WTC11 (cell line): Measurements from ENCODE around the gene ITSN1. TPM values are rescaled to one million over a fixed set of nuclear protein-coding genes. Genes with fewer than 3 reads are reported as not detected.

Experiments used
- ATAC-seq: fragments of 200-7000 bp; cut with Tn5 transposase; 2 replicates; pipeline ENCODE4 v1.10.0; 2021; ENCODE audit warnings: mild to moderate bottlenecking, moderate library complexity
- CTCF ChIA-PET: fragments of 300-600 bp; sonication (Branson Sonifier 250); formaldehyde crosslinking; loops from one replicate; lab custom pipeline; 2021; ENCODE audit warnings: antibody characterized with exemption; lab: Charles Lee
- POLR2A ChIA-PET: fragments of 350-600 bp; sonication (Branson Sonifier 250); formaldehyde crosslinking; loops from one replicate; lab custom pipeline; 2021; ENCODE audit warnings: antibody characterized with exemption; lab: Charles Lee
- DNase-seq: peaks from one replicate; pipeline ENCODE4 v3.0.0; 2021; ENCODE audit warnings: low spot score
- H3K27ac Mint-ChIP-seq: 2 replicates; pipeline ENCODE4 v1.8.0; 2021; ENCODE audit warnings: mixed read lengths
- H3K27me3 Mint-ChIP-seq: 2 replicates; pipeline ENCODE4 v1.8.0; 2021; ENCODE audit warnings: low read depth, mild to moderate bottlenecking, moderate library complexity, mixed read lengths
- H3K36me3 Mint-ChIP-seq: 2 replicates; pipeline ENCODE4 v1.8.0; 2021; ENCODE audit warnings: mixed read lengths
- H3K4me1 Mint-ChIP-seq: 2 replicates; pipeline ENCODE4 v1.8.0; 2022; ENCODE audit warnings: mixed read lengths
- H3K4me3 Mint-ChIP-seq: 2 replicates; pipeline ENCODE4 v1.8.0; 2021; ENCODE audit warnings: mild to moderate bottlenecking, moderate library complexity, mixed read lengths
- H3K9me3 Mint-ChIP-seq: 2 replicates; pipeline ENCODE4 v1.8.0; 2021; ENCODE audit warnings: mixed read lengths
- CREB1 ChIP-seq: sonication (generic); formaldehyde crosslinking; IDR thresholded peaks from 2 replicates; pipeline ENCODE4 v1.8.0; 2023; ENCODE audit warnings: mild to moderate bottlenecking, missing genetic modification reagents
- ELF4 ChIP-seq: sonication (generic); formaldehyde crosslinking; IDR thresholded peaks from 2 replicates; pipeline ENCODE4 v1.8.1; 2022; ENCODE audit warnings: low read depth, mild to moderate bottlenecking, moderate library complexity, missing genetic modification reagents
- ETV6 ChIP-seq: sonication (generic); formaldehyde crosslinking; IDR thresholded peaks from 2 replicates; pipeline ENCODE4 v1.8.1; 2022; ENCODE audit warnings: mild to moderate bottlenecking, missing genetic modification reagents
- FOXP1 ChIP-seq: sonication (generic); formaldehyde crosslinking; IDR thresholded peaks from 2 replicates; pipeline ENCODE4 v1.8.0; 2022; ENCODE audit warnings: missing genetic modification reagents, mild to moderate bottlenecking, moderate library complexity, borderline replicate concordance
- GABPB1 ChIP-seq: sonication (generic); formaldehyde crosslinking; IDR thresholded peaks from 2 replicates; pipeline ENCODE4 v1.8.1; 2023; ENCODE audit warnings: mild to moderate bottlenecking, missing genetic modification reagents
- NR1H2 ChIP-seq: sonication (generic); formaldehyde crosslinking; IDR thresholded peaks from 2 replicates; pipeline ENCODE4 v1.9.0; 2021; ENCODE audit warnings: mild to moderate bottlenecking, moderate library complexity, missing genetic modification reagents
- RORB ChIP-seq: fragments of 250-450 bp; sonication (Bioruptor Pico); IDR thresholded peaks from 2 replicates; pipeline ENCODE4 v1.9.0; 2021; ENCODE audit warnings: mild to moderate bottlenecking
- SMAD3 ChIP-seq: sonication (generic); formaldehyde crosslinking; IDR thresholded peaks from 2 replicates; pipeline ENCODE4 v1.8.0; 2022; ENCODE audit warnings: missing genetic modification reagents, mild to moderate bottlenecking, borderline replicate concordance
- SOX15 ChIP-seq: fragments of 250-450 bp; sonication (Bioruptor Pico); IDR thresholded peaks from 2 replicates; pipeline ENCODE4 v1.9.0; 2021; ENCODE audit warnings: mild to moderate bottlenecking
- TEAD1 ChIP-seq: sonication (generic); formaldehyde crosslinking; IDR thresholded peaks from 2 replicates; pipeline ENCODE4 v1.8.0; 2022; ENCODE audit warnings: mild to moderate bottlenecking, missing genetic modification reagents
- ZNF219 ChIP-seq: sonication (generic); formaldehyde crosslinking; IDR thresholded peaks from 2 replicates; pipeline ENCODE4 v1.8.0; 2023; ENCODE audit warnings: missing genetic modification reagents, mild to moderate bottlenecking, borderline replicate concordance
- ZNF263 ChIP-seq: sonication (generic); formaldehyde crosslinking; IDR thresholded peaks from 2 replicates; pipeline ENCODE4 v1.8.1; 2022; ENCODE audit warnings: low read depth, mild to moderate bottlenecking, moderate library complexity, missing genetic modification reagents
- total RNA-seq: library from RNA; stranded (reverse); gene quantifications from 3 replicates; pipeline ENCODE4 v1.2.3, GENCODE V29; 2021
- TF ChIP-seq, protein P1 (sequence below): sonication (generic); formaldehyde crosslinking; IDR thresholded peaks from 2 replicates; pipeline ENCODE4 v1.8.1; 2022; ENCODE audit warnings: mild to moderate bottlenecking, moderate library complexity, missing genetic modification reagents
- TF ChIP-seq, protein P2 (sequence below): sonication (generic); formaldehyde crosslinking; IDR thresholded peaks from 2 replicates; pipeline ENCODE4 v1.8.1; 2023; ENCODE audit warnings: mild to moderate bottlenecking, missing genetic modification reagents
- TF ChIP-seq, protein P3 (sequence below): fragments of 250-450 bp; sonication (Bioruptor Pico); IDR thresholded peaks from 2 replicates; pipeline ENCODE4 v1.8.0; 2021; ENCODE audit warnings: mild to moderate bottlenecking
- TF ChIP-seq, protein P4 (sequence below): fragments of 200-600 bp; IDR thresholded peaks from 2 replicates; pipeline ENCODE4 v1.8.0; 2022; ENCODE audit warnings: antibody characterized with exemption
- TF ChIP-seq, protein P5 (sequence below): sonication (generic); formaldehyde crosslinking; IDR thresholded peaks from 2 replicates; pipeline ENCODE4 v1.8.0; 2023; ENCODE audit warnings: mild to moderate bottlenecking, missing genetic modification reagents
- TF ChIP-seq, protein P6 (sequence below): fragments of 250-450 bp; sonication (Bioruptor Pico); IDR thresholded peaks from 2 replicates; pipeline ENCODE4 v1.9.0; 2021; ENCODE audit warnings: moderate library complexity, mild to moderate bottlenecking, inconsistent platforms, borderline replicate concordance
- TF ChIP-seq, protein P7 (sequence below): sonication (generic); formaldehyde crosslinking; IDR thresholded peaks from 2 replicates; pipeline ENCODE4 v1.8.0; 2022; ENCODE audit warnings: mild to moderate bottlenecking, missing genetic modification reagents

The ITSN1 gene
- total RNA-seq, 1 experiment from 2014 or later, result 69.6 TPM

DNA sequence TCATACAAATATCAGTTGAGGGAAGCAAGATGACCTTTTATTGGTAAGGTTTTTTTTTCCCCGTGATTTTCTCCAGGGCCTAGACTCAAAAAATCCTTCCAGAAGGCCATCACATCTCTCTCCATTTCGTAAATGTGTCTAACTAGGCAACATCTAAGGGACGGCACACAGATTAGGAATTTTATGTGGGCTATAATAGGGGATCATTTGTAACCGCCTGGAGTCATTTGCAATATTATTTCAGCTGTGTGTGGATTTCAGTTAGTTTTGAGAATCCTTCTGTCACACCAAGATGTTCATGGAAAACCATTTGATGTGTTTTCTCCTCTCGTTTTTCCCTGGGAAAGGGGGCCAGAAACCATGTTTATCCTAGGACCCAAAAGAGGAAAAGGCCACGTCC lies 210.2 kb downstream of the ITSN1 start:
- Mint-ChIP-seq H3K27ac (no peak overlapping the region), H3K9me3 (no peaks in the 10 kb centered on the region), H3K4me3 (no peak overlapping the region), H3K36me3 (no peaks in the 10 kb centered on the region), H3K27me3 (no peaks in the 10 kb centered on the region), H3K4me1 (peaks cover 5% of the 10 kb centered on the region; the same call in 1 of the 2 replicates)
- DNase-seq, result no peak
- ChIA-PET CTCF (no interaction called here), POLR2A (no interaction called here)
- TF ChIP-seq NR1H2 (CRISPR knock-in tag), result no peak
- no peak for ATAC-seq

DNA sequence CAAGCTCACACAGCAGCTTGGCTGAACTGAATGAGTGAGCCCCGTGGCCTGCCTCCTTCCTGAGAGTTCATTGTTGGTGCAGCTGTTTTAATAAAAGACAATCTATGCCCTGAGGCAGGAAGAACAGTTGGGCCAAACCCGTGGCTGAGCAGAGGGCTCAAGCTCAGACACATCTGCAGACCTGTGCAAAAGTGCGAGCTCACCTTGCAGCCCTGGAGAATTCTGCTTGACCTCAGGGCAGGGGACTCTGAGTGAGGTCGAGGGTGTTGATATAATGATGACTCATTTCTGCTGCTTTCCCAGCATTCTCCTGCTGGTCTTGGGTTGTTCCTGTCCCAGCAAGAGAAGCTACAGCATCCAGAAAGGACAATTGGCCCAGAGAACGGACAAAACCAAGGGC lies 212.3 kb downstream of the ITSN1 start:
- ChIA-PET CTCF (interaction anchor here (0.7 to 2.2 kb wide), 5 partner anchors 10 to 249 kb away, joined by 3 to 9 read pairs (median 4); no protein-coding TSS in a partner anchor), POLR2A (no interaction called here)
- peaks cover 19% of the 10 kb centered on the region for H3K4me1 Mint-ChIP-seq
- no peaks in the 10 kb centered on the region for H3K9me3 Mint-ChIP-seq
- H3K36me3 Mint-ChIP-seq, result no peaks in the 10 kb centered on the region
- H3K27me3 Mint-ChIP-seq, result no peaks in the 10 kb centered on the region
- no peak overlapping the region for H3K4me3 Mint-ChIP-seq
- DNase-seq, result no peak
- no peak for ATAC-seq
- TF ChIP-seq TEAD1 (no peak), GABPB1 (no peak), ETV6 (CRISPR knock-in tag) (no peak), SOX15 (no peak), ZNF263 (CRISPR knock-in tag) (no peak), ELF4 (no peak), ZNF219 (no peak), RORB (CRISPR knock-in tag) (no peak)
- TF ChIP-seq, protein P1, sequence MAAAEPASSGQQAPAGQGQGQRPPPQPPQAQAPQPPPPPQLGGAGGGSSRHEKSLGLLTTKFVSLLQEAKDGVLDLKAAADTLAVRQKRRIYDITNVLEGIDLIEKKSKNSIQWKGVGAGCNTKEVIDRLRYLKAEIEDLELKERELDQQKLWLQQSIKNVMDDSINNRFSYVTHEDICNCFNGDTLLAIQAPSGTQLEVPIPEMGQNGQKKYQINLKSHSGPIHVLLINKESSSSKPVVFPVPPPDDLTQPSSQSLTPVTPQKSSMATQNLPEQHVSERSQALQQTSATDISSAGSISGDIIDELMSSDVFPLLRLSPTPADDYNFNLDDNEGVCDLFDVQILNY, result no peak
- TF ChIP-seq, protein P2, sequence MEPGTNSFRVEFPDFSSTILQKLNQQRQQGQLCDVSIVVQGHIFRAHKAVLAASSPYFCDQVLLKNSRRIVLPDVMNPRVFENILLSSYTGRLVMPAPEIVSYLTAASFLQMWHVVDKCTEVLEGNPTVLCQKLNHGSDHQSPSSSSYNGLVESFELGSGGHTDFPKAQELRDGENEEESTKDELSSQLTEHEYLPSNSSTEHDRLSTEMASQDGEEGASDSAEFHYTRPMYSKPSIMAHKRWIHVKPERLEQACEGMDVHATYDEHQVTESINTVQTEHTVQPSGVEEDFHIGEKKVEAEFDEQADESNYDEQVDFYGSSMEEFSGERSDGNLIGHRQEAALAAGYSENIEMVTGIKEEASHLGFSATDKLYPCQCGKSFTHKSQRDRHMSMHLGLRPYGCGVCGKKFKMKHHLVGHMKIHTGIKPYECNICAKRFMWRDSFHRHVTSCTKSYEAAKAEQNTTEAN (CRISPR knock-in tag), result no peak
- TF ChIP-seq, protein P3, sequence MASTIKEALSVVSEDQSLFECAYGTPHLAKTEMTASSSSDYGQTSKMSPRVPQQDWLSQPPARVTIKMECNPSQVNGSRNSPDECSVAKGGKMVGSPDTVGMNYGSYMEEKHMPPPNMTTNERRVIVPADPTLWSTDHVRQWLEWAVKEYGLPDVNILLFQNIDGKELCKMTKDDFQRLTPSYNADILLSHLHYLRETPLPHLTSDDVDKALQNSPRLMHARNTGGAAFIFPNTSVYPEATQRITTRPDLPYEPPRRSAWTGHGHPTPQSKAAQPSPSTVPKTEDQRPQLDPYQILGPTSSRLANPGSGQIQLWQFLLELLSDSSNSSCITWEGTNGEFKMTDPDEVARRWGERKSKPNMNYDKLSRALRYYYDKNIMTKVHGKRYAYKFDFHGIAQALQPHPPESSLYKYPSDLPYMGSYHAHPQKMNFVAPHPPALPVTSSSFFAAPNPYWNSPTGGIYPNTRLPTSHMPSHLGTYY, result no peak
- H3K27ac Mint-ChIP-seq, result no peak overlapping the region

DNA sequence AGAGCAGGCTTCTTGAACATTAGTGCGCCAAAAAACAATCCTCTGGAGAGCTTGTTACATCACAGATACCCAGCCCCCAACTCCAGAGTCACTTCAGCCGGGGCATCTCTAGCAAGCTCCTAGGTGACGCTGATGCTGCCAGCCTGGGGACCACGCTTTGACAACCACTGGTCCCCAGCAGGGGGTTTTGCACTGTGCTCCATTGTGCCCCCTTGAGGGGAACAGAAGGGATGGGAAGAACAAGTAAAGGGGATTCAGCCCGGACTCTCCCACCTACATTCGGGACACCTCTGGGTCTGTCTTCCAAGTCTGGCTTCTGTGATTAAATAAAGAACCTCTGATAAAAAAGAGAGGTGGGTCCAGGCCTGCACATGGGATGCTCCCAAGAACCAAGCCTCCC lies 212.9 kb downstream of the ITSN1 start:
- no peak overlapping the region for H3K4me3 Mint-ChIP-seq
- TF ChIP-seq, protein P4, sequence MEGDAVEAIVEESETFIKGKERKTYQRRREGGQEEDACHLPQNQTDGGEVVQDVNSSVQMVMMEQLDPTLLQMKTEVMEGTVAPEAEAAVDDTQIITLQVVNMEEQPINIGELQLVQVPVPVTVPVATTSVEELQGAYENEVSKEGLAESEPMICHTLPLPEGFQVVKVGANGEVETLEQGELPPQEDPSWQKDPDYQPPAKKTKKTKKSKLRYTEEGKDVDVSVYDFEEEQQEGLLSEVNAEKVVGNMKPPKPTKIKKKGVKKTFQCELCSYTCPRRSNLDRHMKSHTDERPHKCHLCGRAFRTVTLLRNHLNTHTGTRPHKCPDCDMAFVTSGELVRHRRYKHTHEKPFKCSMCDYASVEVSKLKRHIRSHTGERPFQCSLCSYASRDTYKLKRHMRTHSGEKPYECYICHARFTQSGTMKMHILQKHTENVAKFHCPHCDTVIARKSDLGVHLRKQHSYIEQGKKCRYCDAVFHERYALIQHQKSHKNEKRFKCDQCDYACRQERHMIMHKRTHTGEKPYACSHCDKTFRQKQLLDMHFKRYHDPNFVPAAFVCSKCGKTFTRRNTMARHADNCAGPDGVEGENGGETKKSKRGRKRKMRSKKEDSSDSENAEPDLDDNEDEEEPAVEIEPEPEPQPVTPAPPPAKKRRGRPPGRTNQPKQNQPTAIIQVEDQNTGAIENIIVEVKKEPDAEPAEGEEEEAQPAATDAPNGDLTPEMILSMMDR, result 0 out of 2 replicates have a peak, but pooled peaks have one; percentile 34
- TF ChIP-seq, protein P5, sequence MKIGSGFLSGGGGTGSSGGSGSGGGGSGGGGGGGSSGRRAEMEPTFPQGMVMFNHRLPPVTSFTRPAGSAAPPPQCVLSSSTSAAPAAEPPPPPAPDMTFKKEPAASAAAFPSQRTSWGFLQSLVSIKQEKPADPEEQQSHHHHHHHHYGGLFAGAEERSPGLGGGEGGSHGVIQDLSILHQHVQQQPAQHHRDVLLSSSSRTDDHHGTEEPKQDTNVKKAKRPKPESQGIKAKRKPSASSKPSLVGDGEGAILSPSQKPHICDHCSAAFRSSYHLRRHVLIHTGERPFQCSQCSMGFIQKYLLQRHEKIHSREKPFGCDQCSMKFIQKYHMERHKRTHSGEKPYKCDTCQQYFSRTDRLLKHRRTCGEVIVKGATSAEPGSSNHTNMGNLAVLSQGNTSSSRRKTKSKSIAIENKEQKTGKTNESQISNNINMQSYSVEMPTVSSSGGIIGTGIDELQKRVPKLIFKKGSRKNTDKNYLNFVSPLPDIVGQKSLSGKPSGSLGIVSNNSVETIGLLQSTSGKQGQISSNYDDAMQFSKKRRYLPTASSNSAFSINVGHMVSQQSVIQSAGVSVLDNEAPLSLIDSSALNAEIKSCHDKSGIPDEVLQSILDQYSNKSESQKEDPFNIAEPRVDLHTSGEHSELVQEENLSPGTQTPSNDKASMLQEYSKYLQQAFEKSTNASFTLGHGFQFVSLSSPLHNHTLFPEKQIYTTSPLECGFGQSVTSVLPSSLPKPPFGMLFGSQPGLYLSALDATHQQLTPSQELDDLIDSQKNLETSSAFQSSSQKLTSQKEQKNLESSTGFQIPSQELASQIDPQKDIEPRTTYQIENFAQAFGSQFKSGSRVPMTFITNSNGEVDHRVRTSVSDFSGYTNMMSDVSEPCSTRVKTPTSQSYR (CRISPR knock-in tag), result no peak
- TF ChIP-seq FOXP1 (CRISPR knock-in tag) (no peak), CREB1 (CRISPR knock-in tag) (no peak), SMAD3 (CRISPR knock-in tag) (no peak)
- TF ChIP-seq, protein P6, sequence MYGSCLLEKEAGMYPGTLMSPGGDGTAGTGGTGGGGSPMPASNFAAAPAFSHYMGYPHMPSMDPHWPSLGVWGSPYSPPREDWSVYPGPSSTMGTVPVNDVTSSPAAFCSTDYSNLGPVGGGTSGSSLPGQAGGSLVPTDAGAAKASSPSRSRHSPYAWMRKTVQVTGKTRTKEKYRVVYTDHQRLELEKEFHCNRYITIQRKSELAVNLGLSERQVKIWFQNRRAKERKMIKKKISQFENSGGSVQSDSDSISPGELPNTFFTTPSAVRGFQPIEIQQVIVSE (CRISPR knock-in tag), result no peak
- TF ChIP-seq, protein P1, result no peak
- TF ChIP-seq, protein P7, sequence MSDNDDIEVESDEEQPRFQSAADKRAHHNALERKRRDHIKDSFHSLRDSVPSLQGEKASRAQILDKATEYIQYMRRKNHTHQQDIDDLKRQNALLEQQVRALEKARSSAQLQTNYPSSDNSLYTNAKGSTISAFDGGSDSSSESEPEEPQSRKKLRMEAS (CRISPR knock-in tag), result no peak
- TF ChIP-seq, all 79 proteins: peak for 1
- ChIA-PET POLR2A (no interaction called here), CTCF (interaction anchor here (0.8 to 2.2 kb wide), 5 partner anchors 10 to 182 kb away, joined by 3 to 9 read pairs (median 4); no protein-coding TSS in a partner anchor)
- H3K9me3 Mint-ChIP-seq, result no peaks in the 10 kb centered on the region
- H3K4me1 Mint-ChIP-seq, result peaks cover 21% of the 10 kb centered on the region
- ATAC-seq (peak; percentile 33), DNase-seq (peak; percentile 49)
- no peaks in the 10 kb centered on the region for H3K36me3 Mint-ChIP-seq
- H3K27ac Mint-ChIP-seq, result no peak overlapping the region
- no peaks in the 10 kb centered on the region for H3K27me3 Mint-ChIP-seq
